A673 (cell line): ENCODE results near the gene PRADC1.

Experiments used
- CTCF ChIP-seq: fragments of 300-800, 200-600 bp; sonication (generic); conservative IDR thresholded peaks from 2 replicates; pipeline ENCODE4 v1.5.1; 2017; ENCODE audit warnings: low read depth, mild to moderate bottlenecking, antibody characterized with exemption, low read length, moderate library complexity, mixed read lengths
- EZH2 ChIP-seq: fragments of 200-600 bp; sonication (generic); IDR thresholded peaks from 2 replicates; pipeline ENCODE4 v1.6.1; 2017; ENCODE audit warnings: borderline replicate concordance, low read depth, mild to moderate bottlenecking, mixed read lengths, antibody characterized with exemption, low read length; ENCODE audit not compliant: poor library complexity, severe bottlenecking

- TF ChIP-seq CTCF (no peak), EZH2 (no peak)
These were observed 17.8 kb downstream of the PRADC1 start for GRCh38 chr2:73215254-73215653.
